ENCODE measurements around the gene SMYD3. TPM values are rescaled to one million over a fixed set of nuclear protein-coding genes. Genes with fewer than 3 reads are reported as not detected.

Gene SMYD3
- 10 to 100 TPM; 22.6 to 24.6 TPM for total RNA-seq

DNA sequence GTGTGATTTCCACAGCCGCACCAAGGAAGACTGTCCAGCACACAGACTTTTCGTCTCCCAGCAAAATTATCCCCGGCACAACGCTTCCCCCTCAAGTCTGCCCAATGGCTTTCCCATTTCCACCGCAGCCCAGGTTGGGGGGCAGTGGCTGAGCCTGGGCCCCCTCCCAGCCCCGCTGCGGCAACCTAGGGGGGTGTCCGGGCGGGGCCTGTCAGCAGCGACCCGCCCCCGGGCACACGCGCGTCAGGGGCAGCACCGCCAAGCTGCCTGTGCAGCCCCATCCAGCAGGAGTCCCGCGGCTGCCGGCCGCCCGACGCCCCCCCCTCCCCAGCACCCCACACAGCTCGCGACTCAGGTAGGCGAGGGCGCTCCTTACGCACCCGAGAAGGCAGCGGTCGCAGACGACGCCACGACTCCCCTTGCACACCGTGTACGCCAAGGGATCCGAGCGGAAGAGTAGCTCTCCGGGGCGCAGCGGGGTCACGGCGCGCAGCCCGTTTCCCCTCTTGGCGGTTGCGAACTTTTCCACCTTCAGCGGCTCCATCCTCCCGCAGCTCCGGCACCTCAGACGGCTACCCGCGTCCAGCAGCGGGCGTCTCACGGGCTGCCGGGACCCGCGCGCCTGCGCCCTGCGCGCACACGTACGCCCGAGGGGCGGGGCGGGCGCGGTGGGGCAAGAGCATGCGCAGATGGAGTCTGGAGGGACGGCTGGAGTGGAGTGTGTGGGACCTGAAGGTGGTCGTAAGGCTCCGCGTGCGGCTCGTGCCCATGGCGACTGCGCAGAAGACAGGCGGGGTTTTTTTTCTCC is at the start of gene SMYD3:
Gene SMYD3, minus strand, starts transcription at position 606 of the 808 bp plus-strand sequence.
- H3K27ac Mint-ChIP-seq = peak within 1 kb of the TSS; percentile 91
- H3K4me3 Mint-ChIP-seq = peak within 1 kb of the TSS; percentile 84
- peaks cover 10% of the 10 kb centered on the region for H3K36me3 Mint-ChIP-seq (ENCODE audit: low read depth)
- no peak for TF ChIP-seq CTCF (IDR thresholded peaks at IDR 0.05)
- H3K4me1 Mint-ChIP-seq (ENCODE audit: low read depth) = peaks cover 24% of the 10 kb centered on the region
- ChIA-PET POLR2A (interaction anchor here (1.1 to 1.4 kb wide), 5 partner anchors 12 to 218 kb away, joined by 3 to 5 read pairs (median 4); partner anchors contain the start of genes CNST and SCCPDH), CTCF (interaction anchor here (0.6 to 2.1 kb wide), 5 partner anchors 9 to 465 kb away, joined by 3 to 14 read pairs (median 3); no protein-coding TSS in a partner anchor)
- no peaks in the 10 kb centered on the region for H3K9me3 Mint-ChIP-seq
- ATAC-seq (peak; percentile 97), DNase-seq (peak; percentile 75)
- intact Hi-C loops (cut with micrococcal nuclease) = loop anchor here (5.0 kb wide), 1 partner anchor 60 kb away; the partner anchor contains the start of genes CNST and TFB2M
- no peaks in the 10 kb centered on the region for H3K27me3 Mint-ChIP-seq

- H3K4me3 Mint-ChIP-seq = no peak overlapping the region
- no peaks in the 10 kb centered on the region for H3K27me3 Mint-ChIP-seq
- H3K9me3 Mint-ChIP-seq = no peaks in the 10 kb centered on the region
- CTCF ChIA-PET = no interaction called here
- peaks cover 36% of the 10 kb centered on the region for H3K36me3 Mint-ChIP-seq (ENCODE audit: low read depth)
- H3K4me1 Mint-ChIP-seq (ENCODE audit: low read depth) = no peaks in the 10 kb centered on the region
- ATAC-seq = no peak
- POLR2A ChIA-PET = interaction anchor here (0.7 to 1.8 kb wide), 2 partner anchors 12 to 170 kb away, joined by 3 to 8 read pairs; partner anchors contain the start of genes CNST, SCCPDH and TFB2M
- intact Hi-C loops (cut with micrococcal nuclease) = no loop called here
- no peak for TF ChIP-seq CTCF (IDR thresholded peaks at IDR 0.05)
- DNase-seq = no peak
- H3K27ac Mint-ChIP-seq = no peak overlapping the region
These were observed 47.1 kb upstream of the SMYD3 start for GRCh38 chr1:246554201-246554600.

DNA sequence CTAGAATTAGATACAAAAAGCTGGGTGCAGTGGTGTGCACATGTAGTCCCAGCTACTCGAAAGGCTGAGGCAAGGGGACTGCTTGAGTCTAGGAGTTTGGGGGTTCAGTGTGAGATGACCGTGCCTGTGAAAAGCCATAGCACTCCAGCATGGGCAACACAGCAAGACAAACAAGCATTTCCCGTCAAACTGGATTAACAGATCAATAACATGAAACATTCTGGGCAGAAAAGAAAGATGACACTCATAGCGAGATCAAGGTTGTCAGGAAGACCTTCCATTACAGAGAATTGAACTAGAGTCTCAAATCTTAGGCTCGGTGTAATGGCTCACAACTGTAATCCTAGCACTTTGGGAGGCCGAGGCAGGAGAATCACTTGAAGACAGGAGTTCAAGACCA is 45.0 kb upstream of the SMYD3 start:
- ATAC-seq (no peak), DNase-seq (no peak)
- Mint-ChIP-seq H3K36me3 (ENCODE audit: low read depth) (peaks cover 35% of the 10 kb centered on the region), H3K4me3 (no peak overlapping the region), H3K9me3 (no peaks in the 10 kb centered on the region), H3K27me3 (no peaks in the 10 kb centered on the region), H3K27ac (no peak overlapping the region), H3K4me1 (ENCODE audit: low read depth) (peaks cover 4% of the 10 kb centered on the region)
- TF ChIP-seq CTCF (IDR thresholded peaks at IDR 0.05) = no peak
- ChIA-PET POLR2A (interaction anchor here (0.6 kb wide), 1 partner anchor 334 kb away, joined by 4 read pairs; no protein-coding TSS in a partner anchor), CTCF (no interaction called here)
- intact Hi-C loops (cut with micrococcal nuclease) = no loop called here

DNA sequence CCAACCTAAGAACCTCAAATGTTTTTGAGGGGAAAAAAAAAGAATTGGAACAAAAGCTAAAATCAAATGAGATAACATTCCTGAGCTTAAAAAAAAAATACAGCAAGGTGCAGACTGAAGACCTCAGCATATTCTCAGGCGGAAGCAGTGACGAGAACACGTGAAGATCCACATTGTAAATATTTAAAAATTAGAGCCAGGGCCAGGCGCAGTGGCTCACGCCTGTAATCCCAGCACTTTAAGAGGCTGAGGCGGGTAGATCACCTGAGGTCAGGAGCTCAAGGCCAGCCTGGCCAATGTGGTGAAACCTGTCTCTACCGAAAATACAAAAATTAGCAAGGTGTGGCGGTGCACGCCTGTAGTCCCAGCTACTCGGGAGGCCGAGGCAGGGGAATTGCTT is 43.3 kb upstream of the SMYD3 start:
- no peak for DNase-seq
- CTCF ChIA-PET = no interaction called here
- H3K9me3 Mint-ChIP-seq = no peaks in the 10 kb centered on the region
- no peak overlapping the region for H3K4me3 Mint-ChIP-seq
- H3K36me3 Mint-ChIP-seq (ENCODE audit: low read depth) = peaks cover 30% of the 10 kb centered on the region
- no peaks in the 10 kb centered on the region for H3K27me3 Mint-ChIP-seq
- H3K27ac Mint-ChIP-seq = no peak overlapping the region
- POLR2A ChIA-PET = interaction anchor here (0.6 to 1.5 kb wide), 2 partner anchors 16 to 111 kb away, joined by 3 to 5 read pairs; partner anchors contain the start of genes CNST and TFB2M
- peaks cover 4% of the 10 kb centered on the region for H3K4me1 Mint-ChIP-seq (ENCODE audit: low read depth)
- TF ChIP-seq CTCF (IDR thresholded peaks at IDR 0.05) = no peak
- ATAC-seq = no peak
- intact Hi-C loops (cut with micrococcal nuclease) = no loop called here

DNA sequence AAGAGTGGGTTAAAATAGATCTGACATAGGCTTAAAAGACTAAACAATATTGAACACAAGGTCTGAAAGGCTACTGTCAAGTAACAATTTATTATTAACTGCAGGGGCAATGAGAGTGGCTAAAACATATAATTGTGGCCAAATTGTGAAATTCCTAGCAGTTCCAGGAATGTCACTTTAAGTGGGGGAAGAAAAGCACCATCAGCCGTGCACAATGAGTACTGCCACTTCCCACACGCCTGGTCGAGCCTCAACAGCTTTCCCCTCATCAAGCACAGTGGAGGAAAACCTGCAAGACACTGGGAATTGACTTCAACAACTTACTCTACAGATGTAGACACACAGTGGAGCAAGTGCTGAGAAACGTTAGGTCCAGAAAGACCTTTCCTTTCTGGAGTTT is 42.6 kb upstream of the SMYD3 start:
- ChIA-PET POLR2A (interaction anchor here (1.4 kb wide), 1 partner anchor 10 kb away, joined by 3 read pairs; no protein-coding TSS in a partner anchor), CTCF (no interaction called here)
- Mint-ChIP-seq H3K27me3 (no peaks in the 10 kb centered on the region), H3K4me1 (ENCODE audit: low read depth) (peaks cover 4% of the 10 kb centered on the region), H3K4me3 (no peak overlapping the region), H3K27ac (no peak overlapping the region), H3K36me3 (ENCODE audit: low read depth) (peaks cover 26% of the 10 kb centered on the region), H3K9me3 (no peaks in the 10 kb centered on the region)
- no peak for TF ChIP-seq CTCF (IDR thresholded peaks at IDR 0.05)
- DNase-seq (no peak), ATAC-seq (no peak)
- intact Hi-C loops (cut with micrococcal nuclease) = no loop called here
